ENCODE results near the gene POLR2J3. TPM values are rescaled to one million over a fixed set of nuclear protein-coding genes. Genes with fewer than 3 reads are reported as not detected.
"Not testable (repeated sequence)": the region's sequence is repeated elsewhere in the genome, so short reads cannot be mapped to it uniquely, and the experiment has no call there.

The POLR2J3 gene
- total RNA-seq, 2 donors from 2014 or later = 24.9 to 42.9 TPM

DNA sequence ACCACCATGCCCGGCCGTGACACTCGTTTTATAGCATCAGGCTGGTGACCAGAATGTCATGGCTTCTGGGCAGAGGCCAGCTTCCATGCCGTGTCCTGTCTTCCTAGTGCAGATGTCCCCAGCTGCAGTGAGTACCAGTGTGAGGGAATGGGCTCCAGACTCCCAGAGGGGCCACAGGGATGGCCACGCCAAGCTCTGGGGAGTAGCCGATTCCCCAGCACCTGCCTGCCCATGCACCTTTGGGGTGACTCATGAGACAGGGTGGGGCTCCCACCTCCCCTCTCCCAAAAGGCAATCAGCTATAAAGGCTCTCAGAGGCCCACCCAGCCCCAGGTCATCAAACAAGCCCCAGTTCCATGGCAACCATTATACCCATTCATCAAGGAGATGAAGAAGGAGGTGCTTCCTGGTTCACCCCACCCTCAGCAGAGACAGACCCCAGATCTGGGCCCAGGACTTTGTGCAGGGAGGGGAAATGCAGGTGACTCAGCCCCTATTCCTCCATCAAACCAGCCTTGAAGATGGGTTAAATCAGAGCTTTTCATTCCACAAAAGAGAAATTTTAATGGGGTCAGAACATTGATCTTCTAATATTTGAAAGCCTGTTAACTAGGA lies 21.5 kb downstream of the POLR2J3 start, which contains the start of gene SPDYE2:
Gene SPDYE2, plus strand, starts transcription at position 419 of the 615 bp plus-strand sequence. CDS start 2,030 bp downstream, outside the sequence.
- not testable (repeated sequence) for H3K36me3 Mint-ChIP-seq (ENCODE audit: low read depth); DNase-seq; H3K36me3 ChIP-seq (ENCODE audit: control insufficient read depth, insufficient read depth, low read length); H3K9ac ChIP-seq (ENCODE audit: extremely low read depth, low read length, poor library complexity, severe bottlenecking); H3K9me3 ChIP-seq (ENCODE audit: control insufficient read depth, low read length); H3K4me3 ChIP-seq (ENCODE audit: low read length); H3K4me3 Mint-ChIP-seq; H3K9me3 Mint-ChIP-seq; H3K27ac Mint-ChIP-seq; H3K27me3 Mint-ChIP-seq (ENCODE audit: insufficient read depth); H3K27me3 ChIP-seq (ENCODE audit: control insufficient read depth, insufficient read depth, low read length, poor library complexity, severe bottlenecking); H3K27ac ChIP-seq (ENCODE audit: low read depth, low read length); H3K4me1 Mint-ChIP-seq; H3K4me1 ChIP-seq (ENCODE audit: control insufficient read depth, insufficient read depth, low read length)
- no CpG with 5 or more reads among the region's 6 CpGs for WGBS, 2 experiments (ENCODE audit: insufficient coverage in 1 of 2, insufficient read length in 1 of 2)

DNA sequence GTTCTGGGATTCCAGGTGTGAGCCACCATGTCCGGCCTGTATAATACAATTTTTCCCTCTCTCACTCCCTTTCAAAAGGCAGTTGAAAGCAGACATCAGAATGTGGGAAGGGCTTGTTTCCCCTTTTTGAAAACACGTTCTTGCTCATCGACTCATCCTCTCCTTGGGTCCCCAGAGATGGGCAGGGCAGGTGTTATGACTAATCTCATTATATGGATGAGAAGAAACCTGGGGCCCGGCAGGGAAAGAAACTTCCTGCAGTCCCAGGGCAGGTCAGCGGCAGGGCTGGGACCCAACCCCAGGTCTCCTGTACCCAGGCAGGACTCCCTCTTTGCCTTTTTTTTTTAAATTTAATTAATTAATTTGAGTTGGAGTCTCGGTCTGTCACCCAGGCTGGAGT lies 26.0 kb downstream of the POLR2J3 start:
- no CpG with 5 or more reads among the region's 6 CpGs for WGBS, 2 experiments (ENCODE audit: insufficient coverage in 1 of 2, insufficient read length in 1 of 2)
- H3K4me3 ChIP-seq (ENCODE audit: low read length); H3K27me3 ChIP-seq (ENCODE audit: control insufficient read depth, insufficient read depth, low read length, poor library complexity, severe bottlenecking); H3K9me3 ChIP-seq (ENCODE audit: control insufficient read depth, low read length); H3K4me1 Mint-ChIP-seq; H3K36me3 ChIP-seq (ENCODE audit: control insufficient read depth, insufficient read depth, low read length); H3K27ac Mint-ChIP-seq; H3K36me3 Mint-ChIP-seq (ENCODE audit: low read depth); H3K4me1 ChIP-seq (ENCODE audit: control insufficient read depth, insufficient read depth, low read length); H3K27me3 Mint-ChIP-seq (ENCODE audit: insufficient read depth); H3K27ac ChIP-seq (ENCODE audit: low read depth, low read length); DNase-seq; H3K9ac ChIP-seq (ENCODE audit: extremely low read depth, low read length, poor library complexity, severe bottlenecking); H3K4me3 Mint-ChIP-seq; H3K9me3 Mint-ChIP-seq: not testable (repeated sequence)

DNA sequence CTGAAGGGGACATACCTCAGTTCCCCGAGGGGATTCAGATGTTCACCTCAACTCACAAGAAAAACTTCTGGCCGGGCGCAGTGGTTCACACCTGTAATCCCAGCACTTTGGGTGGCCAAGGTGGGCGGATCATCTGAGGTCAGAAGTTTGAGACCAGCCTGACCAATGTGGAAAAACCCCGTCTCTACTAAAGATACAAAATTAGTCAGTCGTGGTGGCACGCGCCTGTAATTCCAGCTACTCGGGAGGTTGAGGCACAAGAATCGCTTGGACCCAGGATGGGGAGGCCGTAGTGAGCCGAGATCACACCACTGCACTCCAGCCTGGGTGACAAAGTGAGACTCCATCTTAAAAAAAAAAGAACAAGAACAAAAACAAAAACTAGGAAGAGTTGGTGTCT lies 27.1 kb downstream of the POLR2J3 start:
- H3K9me3 ChIP-seq (ENCODE audit: control insufficient read depth, low read length); H3K4me3 Mint-ChIP-seq; H3K4me1 ChIP-seq (ENCODE audit: control insufficient read depth, insufficient read depth, low read length); H3K27me3 Mint-ChIP-seq (ENCODE audit: insufficient read depth); H3K4me3 ChIP-seq (ENCODE audit: low read length); H3K36me3 ChIP-seq (ENCODE audit: control insufficient read depth, insufficient read depth, low read length); H3K9ac ChIP-seq (ENCODE audit: extremely low read depth, low read length, poor library complexity, severe bottlenecking); H3K27me3 ChIP-seq (ENCODE audit: control insufficient read depth, insufficient read depth, low read length, poor library complexity, severe bottlenecking); H3K4me1 Mint-ChIP-seq; H3K9me3 Mint-ChIP-seq; H3K36me3 Mint-ChIP-seq (ENCODE audit: low read depth); H3K27ac Mint-ChIP-seq; H3K27ac ChIP-seq (ENCODE audit: low read depth, low read length); DNase-seq: not testable (repeated sequence)
- 99% methylated on average over 6 of the region's 12 CpGs; no CpG with 5 or more reads in 1 of the 2 experiments for WGBS, 2 experiments (ENCODE audit: insufficient coverage in 1 of 2, insufficient read length in 1 of 2)

GRCh38 chr7:102544372-102544771 lies 28.0 kb downstream of the POLR2J3 start:
- not testable (repeated sequence) for DNase-seq; H3K4me1 ChIP-seq (ENCODE audit: control insufficient read depth, insufficient read depth, low read length); H3K9me3 ChIP-seq (ENCODE audit: control insufficient read depth, low read length); H3K27me3 ChIP-seq (ENCODE audit: control insufficient read depth, insufficient read depth, low read length, poor library complexity, severe bottlenecking); H3K4me3 ChIP-seq (ENCODE audit: low read length); H3K27ac Mint-ChIP-seq; H3K4me3 Mint-ChIP-seq; H3K9me3 Mint-ChIP-seq; H3K36me3 ChIP-seq (ENCODE audit: control insufficient read depth, insufficient read depth, low read length); H3K27me3 Mint-ChIP-seq (ENCODE audit: insufficient read depth); H3K4me1 Mint-ChIP-seq; H3K9ac ChIP-seq (ENCODE audit: extremely low read depth, low read length, poor library complexity, severe bottlenecking); H3K27ac ChIP-seq (ENCODE audit: low read depth, low read length); H3K36me3 Mint-ChIP-seq (ENCODE audit: low read depth)
- no CpG with 5 or more reads among the region's 1 CpG for WGBS, 2 experiments (ENCODE audit: insufficient coverage in 1 of 2, insufficient read length in 1 of 2)

GRCh38 chr7:102543596-102543995 lies 28.8 kb downstream of the POLR2J3 start, which contains the start of gene UPK3BL2:
UPK3BL2 (minus strand) TSS chr7:102543696; CDS start chr7:102543636, 60 bp downstream.
- not testable (repeated sequence) for DNase-seq; H3K27ac ChIP-seq (ENCODE audit: low read depth, low read length); H3K36me3 Mint-ChIP-seq (ENCODE audit: low read depth); H3K9ac ChIP-seq (ENCODE audit: extremely low read depth, low read length, poor library complexity, severe bottlenecking); H3K4me3 Mint-ChIP-seq; H3K27me3 ChIP-seq (ENCODE audit: control insufficient read depth, insufficient read depth, low read length, poor library complexity, severe bottlenecking); H3K27ac Mint-ChIP-seq; H3K4me1 ChIP-seq (ENCODE audit: control insufficient read depth, insufficient read depth, low read length); H3K27me3 Mint-ChIP-seq (ENCODE audit: insufficient read depth); H3K36me3 ChIP-seq (ENCODE audit: control insufficient read depth, insufficient read depth, low read length); H3K4me1 Mint-ChIP-seq; H3K9me3 Mint-ChIP-seq; H3K9me3 ChIP-seq (ENCODE audit: control insufficient read depth, low read length); H3K4me3 ChIP-seq (ENCODE audit: low read length)
- no CpG with 5 or more reads among the region's 8 CpGs for WGBS, 2 experiments (ENCODE audit: insufficient coverage in 1 of 2, insufficient read length in 1 of 2)

DNA sequence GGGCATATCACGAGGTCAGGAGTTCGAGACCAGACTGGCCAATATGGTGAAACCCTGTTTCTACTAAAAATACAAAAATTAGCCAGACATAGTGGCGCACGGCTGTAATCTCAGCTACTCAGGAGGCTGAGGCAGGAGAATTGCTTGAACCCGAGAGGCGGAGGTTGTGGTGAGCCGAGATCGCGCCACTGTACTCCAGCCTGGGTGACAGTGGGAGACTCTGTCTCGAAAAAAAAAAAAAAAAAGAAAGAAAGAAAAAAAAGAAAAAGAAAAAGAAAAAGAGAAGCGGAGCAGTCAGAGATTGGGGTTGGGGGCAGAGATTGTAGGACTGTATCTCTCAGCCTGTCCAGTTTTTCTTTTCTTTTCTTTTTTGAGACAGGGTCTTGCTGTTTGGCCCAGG lies 29.6 kb downstream of the POLR2J3 start:
- not testable (repeated sequence) for H3K4me1 ChIP-seq (ENCODE audit: control insufficient read depth, insufficient read depth, low read length); H3K36me3 Mint-ChIP-seq (ENCODE audit: low read depth); H3K4me3 Mint-ChIP-seq; DNase-seq; H3K9ac ChIP-seq (ENCODE audit: extremely low read depth, low read length, poor library complexity, severe bottlenecking); H3K27ac ChIP-seq (ENCODE audit: low read depth, low read length); H3K4me1 Mint-ChIP-seq; H3K27me3 ChIP-seq (ENCODE audit: control insufficient read depth, insufficient read depth, low read length, poor library complexity, severe bottlenecking); H3K9me3 ChIP-seq (ENCODE audit: control insufficient read depth, low read length); H3K4me3 ChIP-seq (ENCODE audit: low read length); H3K36me3 ChIP-seq (ENCODE audit: control insufficient read depth, insufficient read depth, low read length); H3K9me3 Mint-ChIP-seq; H3K27ac Mint-ChIP-seq; H3K27me3 Mint-ChIP-seq (ENCODE audit: insufficient read depth)
- WGBS, 2 experiments (ENCODE audit: insufficient coverage in 1 of 2, insufficient read length in 1 of 2) = no CpG with 5 or more reads among the region's 11 CpGs

- not testable (repeated sequence) for H3K27me3 Mint-ChIP-seq (ENCODE audit: insufficient read depth); H3K4me3 Mint-ChIP-seq; H3K9me3 Mint-ChIP-seq; H3K27ac Mint-ChIP-seq; H3K36me3 Mint-ChIP-seq (ENCODE audit: low read depth); DNase-seq; H3K36me3 ChIP-seq (ENCODE audit: control insufficient read depth, insufficient read depth, low read length); H3K27me3 ChIP-seq (ENCODE audit: control insufficient read depth, insufficient read depth, low read length, poor library complexity, severe bottlenecking); H3K4me3 ChIP-seq (ENCODE audit: low read length); H3K4me1 Mint-ChIP-seq; H3K27ac ChIP-seq (ENCODE audit: low read depth, low read length); H3K4me1 ChIP-seq (ENCODE audit: control insufficient read depth, insufficient read depth, low read length); H3K9me3 ChIP-seq (ENCODE audit: control insufficient read depth, low read length); H3K9ac ChIP-seq (ENCODE audit: extremely low read depth, low read length, poor library complexity, severe bottlenecking)
- WGBS, 2 experiments (ENCODE audit: insufficient coverage in 1 of 2, insufficient read length in 1 of 2) = no CpG with 5 or more reads among the region's 8 CpGs
Observed at GRCh38 chr7:102542083-102542482, 30.3 kb downstream of the POLR2J3 start.
